Loucy (cell line): ENCODE results near the gene VAV2.

Experiments
- H2AFZ ChIP-seq: fragments of 200-600 bp; sonication (generic); 2 replicates; pipeline ENCODE4 v1.6.0; 2016; ENCODE audit warnings: antibody characterized with exemption, mild to moderate bottlenecking, low read length, moderate library complexity
- H3F3A ChIP-seq: fragments of 200-600 bp; 2 replicates; pipeline ENCODE4 v1.6.0; 2016; ENCODE audit warnings: antibody characterized with exemption, low read depth, mild to moderate bottlenecking
- H3K27me3 ChIP-seq: fragments of 200-600 bp; sonication (generic); 2 replicates; pipeline ENCODE4 v1.6.1; 2014; ENCODE audit warnings: low read length, mild to moderate bottlenecking; ENCODE audit not compliant: insufficient read depth, poor library complexity, severe bottlenecking
- H3K36me3 ChIP-seq: fragments of 200-600 bp; sonication (generic); 2 replicates; pipeline ENCODE4 v1.6.1; 2016; ENCODE audit warnings: low read length; ENCODE audit not compliant: insufficient read depth
- H3K4me1 ChIP-seq: fragments of 200-600 bp; sonication (generic); 2 replicates; pipeline ENCODE4 v1.5.1; 2014; ENCODE audit warnings: low read length, mild to moderate bottlenecking; ENCODE audit not compliant: insufficient read depth, poor library complexity, severe bottlenecking
- H3K4me2 ChIP-seq: fragments of 200-600 bp; sonication (generic); 2 replicates; pipeline ENCODE4 v1.6.0; 2014; ENCODE audit warnings: antibody characterized with exemption, low read length, low read depth, mild to moderate bottlenecking; ENCODE audit not compliant: poor library complexity, severe bottlenecking
- H3K4me3 ChIP-seq: fragments of 200-600 bp; sonication (generic); 2 replicates; pipeline ENCODE4 v1.5.1; 2014; ENCODE audit warnings: low read length, mild to moderate bottlenecking, mixed read lengths; ENCODE audit not compliant: poor library complexity, severe bottlenecking
- H3K79me2 ChIP-seq: fragments of 200-600 bp; sonication (generic); 2 replicates; pipeline ENCODE4 v1.6.1; 2014; ENCODE audit warnings: low read length; ENCODE audit not compliant: insufficient read depth
- H3K9ac ChIP-seq: fragments of 200-600 bp; sonication (generic); 2 replicates; pipeline ENCODE4 v1.6.0; 2014; ENCODE audit warnings: mild to moderate bottlenecking, low read depth, low read length, moderate library complexity; ENCODE audit not compliant: poor library complexity, severe bottlenecking
- H3K9me2 ChIP-seq: fragments of 200-600 bp; sonication (generic); replicated peaks from 2 replicates; pipeline ENCODE4 v1.6.1; 2016; ENCODE audit warnings: low read depth, low read length, mixed read lengths
- H3K9me3 ChIP-seq: fragments of 200-600 bp; sonication (generic); 2 replicates; pipeline ENCODE4 v1.6.1; 2014; ENCODE audit warnings: mild to moderate bottlenecking, antibody characterized with exemption, low read length, low read depth; ENCODE audit not compliant: insufficient read depth
- H4K20me1 ChIP-seq: fragments of 200-600 bp; sonication (generic); 2 replicates; pipeline ENCODE4 v1.6.0; 2014; ENCODE audit warnings: antibody characterized with exemption, low read length, mild to moderate bottlenecking; ENCODE audit not compliant: insufficient read depth, poor library complexity, severe bottlenecking
- EZH2phosphoT487 ChIP-seq: fragments of 200-600 bp; IDR thresholded peaks from 2 replicates; pipeline ENCODE4 v1.6.1; 2018; ENCODE audit warnings: antibody characterized with exemption, mild to moderate bottlenecking, moderate library complexity, borderline replicate concordance
- TF ChIP-seq, protein P1 (sequence below): fragments of 200-600 bp; sonication (generic); conservative IDR thresholded peaks from 2 replicates; pipeline ENCODE4 v1.5.1; 2014; ENCODE audit warnings: mild to moderate bottlenecking, antibody characterized with exemption, low read length

Gene VAV2

GRCh38 chr9:133843751-133844397 is 148.2 kb downstream of the VAV2 start:
- Histone ChIP-seq H3K4me1 (peaks cover 5% of the 10 kb centered on the region), H3K4me2 (no peak overlapping the region), H3K4me3 (no peak overlapping the region), H2AFZ (no peak overlapping the region), H4K20me1 (no peaks in the 10 kb centered on the region), H3K9me3 (no peaks in the 10 kb centered on the region), H3K9ac (no peak overlapping the region), H3K27me3 (no peaks in the 10 kb centered on the region), H3K36me3 (no peaks in the 10 kb centered on the region), H3K9me2 (no peaks in the 10 kb centered on the region), H3F3A (no peaks in the 10 kb centered on the region), H3K79me2 (no peaks in the 10 kb centered on the region; the same call in 1 of the 2 replicates)
- no peak for TF ChIP-seq EZH2phosphoT487
- TF ChIP-seq, protein P1, sequence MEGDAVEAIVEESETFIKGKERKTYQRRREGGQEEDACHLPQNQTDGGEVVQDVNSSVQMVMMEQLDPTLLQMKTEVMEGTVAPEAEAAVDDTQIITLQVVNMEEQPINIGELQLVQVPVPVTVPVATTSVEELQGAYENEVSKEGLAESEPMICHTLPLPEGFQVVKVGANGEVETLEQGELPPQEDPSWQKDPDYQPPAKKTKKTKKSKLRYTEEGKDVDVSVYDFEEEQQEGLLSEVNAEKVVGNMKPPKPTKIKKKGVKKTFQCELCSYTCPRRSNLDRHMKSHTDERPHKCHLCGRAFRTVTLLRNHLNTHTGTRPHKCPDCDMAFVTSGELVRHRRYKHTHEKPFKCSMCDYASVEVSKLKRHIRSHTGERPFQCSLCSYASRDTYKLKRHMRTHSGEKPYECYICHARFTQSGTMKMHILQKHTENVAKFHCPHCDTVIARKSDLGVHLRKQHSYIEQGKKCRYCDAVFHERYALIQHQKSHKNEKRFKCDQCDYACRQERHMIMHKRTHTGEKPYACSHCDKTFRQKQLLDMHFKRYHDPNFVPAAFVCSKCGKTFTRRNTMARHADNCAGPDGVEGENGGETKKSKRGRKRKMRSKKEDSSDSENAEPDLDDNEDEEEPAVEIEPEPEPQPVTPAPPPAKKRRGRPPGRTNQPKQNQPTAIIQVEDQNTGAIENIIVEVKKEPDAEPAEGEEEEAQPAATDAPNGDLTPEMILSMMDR: no peak

- Histone ChIP-seq H3F3A (no peaks in the 10 kb centered on the region), H3K9me3 (no peaks in the 10 kb centered on the region), H3K36me3 (no peaks in the 10 kb centered on the region), H3K4me1 (peaks cover 5% of the 10 kb centered on the region), H2AFZ (no peak overlapping the region), H3K4me3 (no peak overlapping the region), H4K20me1 (no peaks in the 10 kb centered on the region), H3K27me3 (no peaks in the 10 kb centered on the region), H3K9ac (no peak overlapping the region), H3K79me2 (no peaks in the 10 kb centered on the region; the same call in 1 of the 2 replicates), H3K9me2 (no peaks in the 10 kb centered on the region), H3K4me2 (no peak overlapping the region)
- no peak for TF ChIP-seq EZH2phosphoT487
- TF ChIP-seq, protein P1: no peak
These were observed 148.9 kb downstream of the VAV2 start for GRCh38 chr9:133843250-133843649.

GRCh38 chr9:133842721-133843227 is 149.3 kb downstream of the VAV2 start:
- Histone ChIP-seq H3K27me3 (no peaks in the 10 kb centered on the region), H3K79me2 (no peaks in the 10 kb centered on the region; the same call in 1 of the 2 replicates), H3F3A (no peaks in the 10 kb centered on the region), H3K9ac (no peak overlapping the region), H3K36me3 (no peaks in the 10 kb centered on the region), H3K4me1 (peaks cover 5% of the 10 kb centered on the region), H2AFZ (no peak overlapping the region), H4K20me1 (no peaks in the 10 kb centered on the region), H3K4me2 (no peak overlapping the region), H3K9me2 (no peaks in the 10 kb centered on the region), H3K4me3 (no peak overlapping the region), H3K9me3 (no peaks in the 10 kb centered on the region)
- no peak for TF ChIP-seq EZH2phosphoT487
- TF ChIP-seq, protein P1: no peak
